HepG2 (cell line): ENCODE data around the gene DPEP3. TPM values are rescaled to one million over a fixed set of nuclear protein-coding genes. Genes with fewer than 3 reads are reported as not detected.

Experiments
- ARID2 ChIP-seq: sonication (generic); formaldehyde crosslinking; IDR thresholded peaks from 2 replicates; pipeline ENCODE4 v1.8.1; 2022; ENCODE audit warnings: mild to moderate bottlenecking, missing genetic modification reagents, borderline replicate concordance
- DPF2 ChIP-seq: sonication (generic); formaldehyde crosslinking; IDR thresholded peaks from 2 replicates; pipeline ENCODE4 v1.4.0; 2020; ENCODE audit warnings: mild to moderate bottlenecking, low read depth, missing genetic modification reagents, borderline replicate concordance
- ETV5 ChIP-seq: IDR thresholded peaks from 2 replicates; pipeline ENCODE4 v1.6.1; 2018; ENCODE audit warnings: missing biosample characterization, missing genetic modification reagents, inconsistent platforms, borderline replicate concordance
- GABPA ChIP-seq, 2 experiments: IDR thresholded peaks; 2 replicates each; pipeline ENCODE4 v1.6.1; 2011 to 2016; ENCODE audit warnings: low read depth in 2 of 2, low read length in 1 of 2, missing biosample characterization in 1 of 2, missing genetic modification characterization in 1 of 2
- GABPB1 ChIP-seq: IDR thresholded peaks from 2 replicates; pipeline ENCODE4 v1.6.1; 2016; ENCODE audit warnings: mild to moderate bottlenecking, missing genetic modification reagents, moderate library complexity, missing compliant biosample characterization
- HNF4G ChIP-seq, 2 experiments: sonication (generic) in 1 of 2; formaldehyde crosslinking in 1 of 2; IDR thresholded peaks; 2 replicates each; pipeline versions ENCODE4 v1.4.0 to v1.6.1; 2011 to 2020; ENCODE audit warnings: borderline replicate concordance in 2 of 2, low read depth in 2 of 2, mild to moderate bottlenecking in 2 of 2, low read length in 1 of 2, missing genetic modification reagents in 1 of 2, moderate library complexity in 1 of 2
- HNRNPL ChIP-seq: fragments of 200-400 bp; formaldehyde crosslinking; IDR thresholded peaks from 2 replicates; pipeline ENCODE4 v1.6.1; 2017; ENCODE audit warnings: mild to moderate bottlenecking, low read depth, low read length
- MED13 ChIP-seq: sonication (generic); formaldehyde crosslinking; IDR thresholded peaks from 2 replicates; pipeline ENCODE4 v1.5.0; 2020; ENCODE audit warnings: missing genetic modification reagents
- MLXIP ChIP-seq: sonication (generic); formaldehyde crosslinking; IDR thresholded peaks from 2 replicates; pipeline ENCODE4 v1.9.0; 2021; ENCODE audit warnings: missing genetic modification reagents, borderline replicate concordance
- NBN ChIP-seq: fragments of 450-650 bp; conservative IDR thresholded peaks from 2 replicates; pipeline ENCODE4 v1.6.1; 2017
- SMAD1 ChIP-seq: sonication (generic); formaldehyde crosslinking; IDR thresholded peaks from 2 replicates; pipeline ENCODE4 v1.4.0; 2020; ENCODE audit warnings: missing genetic modification reagents, low read depth, mild to moderate bottlenecking, borderline replicate concordance
- SNAI1 ChIP-seq: sonication (generic); formaldehyde crosslinking; IDR thresholded peaks from 2 replicates; pipeline ENCODE4 v1.5.0; 2020; ENCODE audit warnings: mild to moderate bottlenecking, missing genetic modification reagents, borderline replicate concordance
- SP1 ChIP-seq, 2 experiments: fragments of 450-650 bp in 1 of 2; sonication (generic) in 1 of 2; formaldehyde crosslinking in 1 of 2; IDR thresholded peaks; 2 replicates each; pipeline versions ENCODE4 v1.4.0 to v1.6.1; 2016 to 2020; ENCODE audit warnings: missing genetic modification reagents in 1 of 2
- ZFP62 ChIP-seq: sonication (generic); formaldehyde crosslinking; IDR thresholded peaks from 2 replicates; pipeline ENCODE4 v1.4.0; 2020; ENCODE audit warnings: missing genetic modification reagents
- ZNF274 ChIP-seq: sonication (generic); formaldehyde crosslinking; IDR thresholded peaks from 2 replicates; pipeline ENCODE4 v1.5.1; 2020; ENCODE audit warnings: mild to moderate bottlenecking, missing genetic modification reagents
- ZNF33A ChIP-seq: sonication (generic); formaldehyde crosslinking; IDR thresholded peaks from 2 replicates; pipeline ENCODE4 v1.5.1; 2020; ENCODE audit warnings: missing genetic modification reagents, mild to moderate bottlenecking, moderate library complexity, borderline replicate concordance
- ZNF383 ChIP-seq: sonication (generic); formaldehyde crosslinking; IDR thresholded peaks from 2 replicates; pipeline ENCODE4 v1.4.0; 2020; ENCODE audit warnings: missing genetic modification reagents, mild to moderate bottlenecking, borderline replicate concordance
- ZNF432 ChIP-seq: sonication (generic); formaldehyde crosslinking; IDR thresholded peaks from 2 replicates; pipeline ENCODE4 v1.5.0; 2020; ENCODE audit warnings: missing genetic modification reagents, mild to moderate bottlenecking, borderline replicate concordance
- ZNF441 ChIP-seq: sonication (generic); formaldehyde crosslinking; IDR thresholded peaks from 2 replicates; pipeline ENCODE4 v1.7.0; 2021; ENCODE audit warnings: missing genetic modification reagents, borderline replicate concordance
- ZNF724P ChIP-seq: sonication (generic); formaldehyde crosslinking; IDR thresholded peaks from 2 replicates; pipeline ENCODE4 v1.8.0; 2022; ENCODE audit warnings: missing genetic modification reagents, borderline replicate concordance
- ZZZ3 ChIP-seq: sonication (generic); formaldehyde crosslinking; IDR thresholded peaks from 2 replicates; pipeline ENCODE4 v1.4.0; 2020; ENCODE audit warnings: missing genetic modification reagents, mild to moderate bottlenecking, borderline replicate concordance
- polyA plus RNA-seq, 8 experiments: library from polyadenylated mRNA; depleted of rRNA in 3 of 8; stranded (reverse) in 7 of 8; unstranded in 1 of 8; fragments of >200 nt; fragmentation: Illumina TruSeq in 4 of 8; extraction: Trizol in 4 of 8; gene quantifications; 2 replicates each; pipeline versions ENCODE4 v1.2.1 to v1.2.3, GENCODE V29; 2011 to 2016; ENCODE audit warnings: low read depth in 4 of 8, missing spikeins in 1 of 8, mixed read lengths in 1 of 8; ENCODE audit not compliant: insufficient read depth in 1 of 8
- total RNA-seq, 5 experiments: library from RNA; depleted of rRNA; stranded (reverse); fragments of >200 nt; fragmentation: Illumina TruSeq; extraction: Trizol; gene quantifications; 2 replicates each; pipeline ENCODE4 v1.2.3, GENCODE V29; 2016; ENCODE audit warnings: low read depth in 1 of 5
- TF ChIP-seq, protein P1 (sequence below): fragments of 450-650 bp; IDR thresholded peaks from 2 replicates; pipeline ENCODE4 v1.6.1; 2017
- TF ChIP-seq, protein P2 (sequence below): sonication (generic); formaldehyde crosslinking; IDR thresholded peaks from 2 replicates; pipeline ENCODE4 v1.5.0; 2020; ENCODE audit warnings: missing genetic modification reagents

Gene DPEP3
- total and polyA plus RNA-seq, 2 of the 13 experiments (the other 11 are each of a cell fraction or from before 2014, with no cell fraction given) = not detected

GRCh38 chr16:67966549-67967182, 13.6 kb downstream of the DPEP3 start (continued):
- TF ChIP-seq MLXIP (CRISPR knock-in tag) (no peak), HNRNPL (peak; percentile 57; the same call in 1 of the 2 replicates), ZNF274 (CRISPR knock-in tag) (no peak), SMAD1 (CRISPR knock-in tag) (no peak), ETV5 (CRISPR knock-in tag) (no peak; the same call in 1 of the 2 replicates), ZZZ3 (peak; percentile 85; the same call in 1 of the 2 replicates), GABPB1 (0 out of 2 replicates have a peak, but pooled peaks have one; percentile 4), SNAI1 (CRISPR knock-in tag) (no peak), ZNF383 (CRISPR knock-in tag) (no peak), ZNF432 (CRISPR knock-in tag) (no peak), ZNF441 (no peak), SP1 (IDR thresholded peaks at IDR 0.05) (no peak), SP1 (CRISPR knock-in tag; IDR thresholded peaks at IDR 0.05) (no peak; the same call in 1 of the 2 replicates), ZNF33A (CRISPR knock-in tag) (no peak), HNF4G (IDR thresholded peaks at IDR 0.05; ENCODE audit: borderline replicate concordance, low read depth, low read length) (no peak), HNF4G (CRISPR knock-in tag; IDR thresholded peaks at IDR 0.05; ENCODE audit: borderline replicate concordance, low read depth) (no peak), DPF2 (no peak), ZNF724P (CRISPR knock-in tag) (no peak; the same call in 1 of the 2 replicates), GABPA (IDR thresholded peaks at IDR 0.05; ENCODE audit: low read depth, low read length) (no peak), GABPA (CRISPR knock-in tag; IDR thresholded peaks at IDR 0.05; ENCODE audit: low read depth) (no peak), ZFP62 (CRISPR knock-in tag) (no peak), ARID2 (no peak), MED13 (CRISPR knock-in tag) (no peak), NBN (no peak)
- TF ChIP-seq, protein P1, sequence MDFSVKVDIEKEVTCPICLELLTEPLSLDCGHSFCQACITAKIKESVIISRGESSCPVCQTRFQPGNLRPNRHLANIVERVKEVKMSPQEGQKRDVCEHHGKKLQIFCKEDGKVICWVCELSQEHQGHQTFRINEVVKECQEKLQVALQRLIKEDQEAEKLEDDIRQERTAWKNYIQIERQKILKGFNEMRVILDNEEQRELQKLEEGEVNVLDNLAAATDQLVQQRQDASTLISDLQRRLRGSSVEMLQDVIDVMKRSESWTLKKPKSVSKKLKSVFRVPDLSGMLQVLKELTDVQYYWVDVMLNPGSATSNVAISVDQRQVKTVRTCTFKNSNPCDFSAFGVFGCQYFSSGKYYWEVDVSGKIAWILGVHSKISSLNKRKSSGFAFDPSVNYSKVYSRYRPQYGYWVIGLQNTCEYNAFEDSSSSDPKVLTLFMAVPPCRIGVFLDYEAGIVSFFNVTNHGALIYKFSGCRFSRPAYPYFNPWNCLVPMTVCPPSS = no peak
- TF ChIP-seq, protein P2, sequence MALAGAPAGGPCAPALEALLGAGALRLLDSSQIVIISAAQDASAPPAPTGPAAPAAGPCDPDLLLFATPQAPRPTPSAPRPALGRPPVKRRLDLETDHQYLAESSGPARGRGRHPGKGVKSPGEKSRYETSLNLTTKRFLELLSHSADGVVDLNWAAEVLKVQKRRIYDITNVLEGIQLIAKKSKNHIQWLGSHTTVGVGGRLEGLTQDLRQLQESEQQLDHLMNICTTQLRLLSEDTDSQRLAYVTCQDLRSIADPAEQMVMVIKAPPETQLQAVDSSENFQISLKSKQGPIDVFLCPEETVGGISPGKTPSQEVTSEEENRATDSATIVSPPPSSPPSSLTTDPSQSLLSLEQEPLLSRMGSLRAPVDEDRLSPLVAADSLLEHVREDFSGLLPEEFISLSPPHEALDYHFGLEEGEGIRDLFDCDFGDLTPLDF = no peak
